Muscle of back (tissue), 11 donors: Measurements from ENCODE around the gene BAIAP3. TPM values are rescaled to one million over a fixed set of nuclear protein-coding genes. Genes with fewer than 3 reads are reported as not detected.

Experiments
- DNase-seq, 3 donors: peaks; one replicate each; pipeline versions ENCODE4 v3.0.0 to v3.0.0-alpha.2; 2013
- polyA plus RNA-seq, 10 donors: library from polyadenylated mRNA; unstranded; fragments of 120-200 nt; gene quantifications; one replicate each; pipeline ENCODE4 v1.2.1, GENCODE V29; 2013; ENCODE audit not compliant: insufficient read length in 10 of 10

BAIAP3 gene
- polyA plus RNA-seq, 10 donors = 0.40 to 1.2 (median 0.81) TPM

DNA sequence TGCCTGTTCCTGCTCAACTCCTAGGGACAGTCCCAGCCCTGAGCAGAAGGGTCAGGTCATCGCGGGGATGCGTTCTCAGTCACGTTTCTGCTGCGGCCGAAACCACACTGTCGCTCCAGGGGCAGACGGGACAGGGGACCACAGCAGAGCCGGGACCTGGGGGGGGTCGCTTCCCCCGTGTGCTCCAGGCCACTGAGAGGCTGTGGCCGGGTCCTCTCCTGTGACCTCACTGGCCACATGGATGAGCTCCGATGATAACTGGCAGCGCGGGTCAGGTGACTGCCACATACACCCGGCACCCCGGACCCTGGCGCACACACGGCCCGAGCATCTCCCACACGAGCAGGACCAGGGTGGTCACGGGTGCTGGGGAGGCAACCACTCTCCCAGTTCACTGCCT lies 31.1 kb downstream of the BAIAP3 start:
- DNase-seq = no peak

DNA sequence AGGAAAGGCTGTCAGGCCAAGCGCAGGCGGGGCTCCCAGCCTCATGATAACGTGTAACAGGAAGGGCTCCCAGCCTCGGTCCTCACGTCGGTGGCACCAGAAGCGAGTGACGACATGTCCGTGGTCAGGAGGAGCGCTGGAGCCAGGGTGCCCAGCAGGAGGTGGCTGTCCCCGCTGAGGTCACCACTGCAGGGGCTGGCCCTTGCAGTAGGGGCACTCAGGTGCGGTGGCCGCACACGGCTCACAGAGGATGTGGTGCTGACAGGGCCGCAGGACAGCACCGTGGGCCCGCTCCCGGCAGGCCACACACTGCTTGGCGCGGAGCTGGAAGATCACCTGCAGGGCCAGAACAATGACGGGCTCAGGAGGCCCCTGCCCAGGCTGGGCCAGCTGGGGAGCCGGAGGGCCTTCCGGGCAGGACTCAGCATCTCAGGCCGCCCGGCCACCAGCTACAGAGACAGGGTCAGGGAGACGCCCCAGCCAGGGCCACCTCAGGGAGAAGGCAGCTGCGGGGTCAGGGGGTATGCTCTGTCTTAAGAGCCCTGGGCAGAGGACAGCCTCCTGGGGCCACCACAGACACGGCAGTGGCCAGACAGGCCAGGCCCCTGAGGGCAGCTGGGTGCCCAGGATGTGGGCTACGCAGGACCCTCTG lies 32.7 kb downstream of the BAIAP3 start:
- no peak for DNase-seq

DNA sequence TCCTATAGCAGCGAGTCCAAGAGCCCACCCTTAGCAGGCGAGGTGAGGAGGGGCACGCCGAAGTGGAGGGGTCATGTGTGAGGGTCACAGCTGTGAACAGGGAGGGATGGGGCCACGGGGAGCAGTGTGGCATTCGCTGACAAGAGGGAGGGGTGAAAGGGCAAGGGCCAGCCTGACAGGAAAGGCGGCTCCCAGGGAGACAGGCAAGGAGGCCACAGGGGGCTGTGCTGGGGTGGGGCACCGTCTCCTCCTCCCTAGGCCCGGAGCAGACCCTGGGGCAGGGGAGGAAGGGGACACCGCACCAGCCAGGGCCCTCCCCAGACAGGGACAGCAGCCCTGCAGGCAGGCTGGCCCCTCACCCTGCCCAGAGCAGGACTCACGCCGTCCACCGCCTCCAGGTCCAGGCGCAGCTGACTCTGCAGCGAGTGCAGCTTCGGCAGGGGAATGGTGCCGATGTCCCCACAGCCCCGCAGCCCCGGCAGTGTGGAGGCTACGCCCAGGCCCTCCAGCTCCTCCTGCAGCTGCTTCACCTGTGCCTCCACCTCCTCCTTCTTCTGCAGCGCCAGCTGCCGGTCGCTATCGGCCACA lies 33.4 kb downstream of the BAIAP3 start:
- no peak for DNase-seq

DNA sequence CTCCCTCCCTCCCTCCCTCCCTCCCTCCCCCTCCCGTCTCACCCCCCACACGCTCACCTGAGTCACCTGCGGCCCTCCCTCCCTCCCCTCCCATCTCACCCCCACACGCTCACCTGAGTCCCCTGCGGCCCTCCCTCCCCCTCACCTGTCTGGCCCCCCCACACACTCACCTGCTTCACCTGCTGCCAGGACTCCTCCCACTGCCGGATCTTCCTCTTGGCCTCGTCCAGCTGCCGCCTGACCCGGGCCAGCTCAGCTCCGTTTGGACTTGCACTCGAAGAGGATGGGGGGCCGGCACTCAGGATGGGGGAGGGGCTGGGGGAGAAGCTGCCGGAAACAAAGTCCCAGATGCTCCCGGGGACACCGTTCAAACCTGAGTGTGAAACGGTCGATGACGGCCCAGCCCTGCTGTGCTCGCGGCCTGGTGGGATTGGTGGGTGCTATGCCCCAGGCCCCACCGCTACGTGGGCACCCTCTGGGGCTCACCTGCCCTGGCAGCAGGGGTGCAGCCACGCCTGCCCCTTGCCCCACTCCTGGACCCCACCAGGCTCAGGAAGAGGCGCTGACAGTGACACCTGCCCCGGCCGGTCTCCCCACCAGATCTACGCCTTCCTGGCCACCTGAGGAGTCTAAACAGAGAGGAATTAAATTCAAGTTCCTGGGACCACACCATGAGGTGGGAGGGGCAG lies 34.2 kb downstream of the BAIAP3 start:
- DNase-seq = no peak

DNA sequence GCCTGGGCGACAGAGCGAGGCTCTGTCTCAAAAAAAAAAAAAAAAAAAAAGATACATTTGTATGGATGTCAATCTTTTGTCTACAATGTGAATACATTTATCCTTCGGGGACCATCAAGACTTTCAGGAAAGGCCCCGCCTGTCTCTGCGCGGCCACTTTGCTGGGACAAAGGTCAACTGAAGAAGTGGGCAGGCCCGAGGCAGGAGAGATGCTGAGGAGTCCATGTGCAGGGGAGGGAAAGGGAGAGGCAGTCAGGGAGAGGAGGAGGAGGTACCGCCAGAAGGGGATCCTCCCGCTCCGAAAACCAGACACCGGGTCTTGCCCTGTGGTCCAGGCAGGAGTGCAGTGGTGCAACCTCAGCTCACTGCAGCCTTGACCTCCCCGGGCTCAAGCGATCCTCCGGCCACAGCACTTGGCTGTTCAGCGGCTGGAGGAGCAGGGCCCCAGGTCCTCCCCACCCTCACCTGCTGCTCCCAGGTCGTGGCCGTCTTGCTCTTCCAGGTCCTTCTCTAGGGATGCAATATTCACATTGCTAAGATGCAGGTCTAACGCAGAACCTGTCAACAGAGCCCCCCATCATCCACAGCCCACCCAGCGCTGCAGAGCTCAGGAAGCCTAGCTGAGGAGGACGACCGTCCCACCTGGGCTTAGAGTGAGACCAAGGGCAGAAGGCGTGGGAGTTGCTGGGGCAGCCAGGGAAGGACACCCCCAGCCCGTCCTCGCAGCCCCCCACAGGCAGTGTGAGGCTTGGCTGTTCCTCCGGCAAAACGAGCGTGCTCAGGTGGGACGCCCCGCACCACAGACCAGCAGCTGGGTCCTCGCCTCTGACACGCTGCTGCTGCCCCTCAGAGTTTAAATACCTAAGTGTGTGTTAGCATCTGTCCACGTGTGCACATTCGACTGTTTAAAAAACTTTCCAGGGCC lies 37.9 kb downstream of the BAIAP3 start:
- DNase-seq = no peak

DNA sequence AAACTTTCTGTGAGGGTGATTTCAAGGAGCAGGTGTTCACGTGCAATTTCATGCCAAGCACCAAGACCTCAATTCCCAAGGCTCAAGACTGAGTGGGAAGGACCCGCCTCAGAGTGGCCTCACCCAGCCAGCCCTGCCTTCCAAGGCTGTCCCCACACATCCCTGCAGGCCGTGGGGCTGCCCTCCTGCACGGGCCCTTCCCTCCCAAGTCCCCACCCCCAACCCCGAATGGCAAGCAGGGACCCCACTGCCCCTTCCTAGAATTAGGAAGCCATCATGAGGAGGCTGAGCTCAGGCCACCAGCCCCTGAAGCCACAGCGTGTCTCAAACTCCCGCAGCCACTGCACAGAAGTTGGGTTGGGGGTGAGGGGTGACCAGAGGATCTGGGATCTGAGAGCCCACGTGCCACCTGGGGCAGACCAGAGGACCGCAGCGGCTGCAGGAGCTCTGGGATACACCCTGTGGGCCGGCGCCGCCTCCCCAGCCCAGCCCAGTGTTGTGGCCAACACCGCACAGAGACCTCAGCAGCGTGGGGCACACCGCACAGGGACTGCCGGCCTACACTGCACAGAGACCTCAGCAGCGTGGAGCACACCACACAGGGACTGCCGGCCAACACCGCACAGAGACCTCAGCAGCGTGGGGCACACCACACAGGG lies 39.0 kb downstream of the BAIAP3 start:
- no peak for DNase-seq

DNA sequence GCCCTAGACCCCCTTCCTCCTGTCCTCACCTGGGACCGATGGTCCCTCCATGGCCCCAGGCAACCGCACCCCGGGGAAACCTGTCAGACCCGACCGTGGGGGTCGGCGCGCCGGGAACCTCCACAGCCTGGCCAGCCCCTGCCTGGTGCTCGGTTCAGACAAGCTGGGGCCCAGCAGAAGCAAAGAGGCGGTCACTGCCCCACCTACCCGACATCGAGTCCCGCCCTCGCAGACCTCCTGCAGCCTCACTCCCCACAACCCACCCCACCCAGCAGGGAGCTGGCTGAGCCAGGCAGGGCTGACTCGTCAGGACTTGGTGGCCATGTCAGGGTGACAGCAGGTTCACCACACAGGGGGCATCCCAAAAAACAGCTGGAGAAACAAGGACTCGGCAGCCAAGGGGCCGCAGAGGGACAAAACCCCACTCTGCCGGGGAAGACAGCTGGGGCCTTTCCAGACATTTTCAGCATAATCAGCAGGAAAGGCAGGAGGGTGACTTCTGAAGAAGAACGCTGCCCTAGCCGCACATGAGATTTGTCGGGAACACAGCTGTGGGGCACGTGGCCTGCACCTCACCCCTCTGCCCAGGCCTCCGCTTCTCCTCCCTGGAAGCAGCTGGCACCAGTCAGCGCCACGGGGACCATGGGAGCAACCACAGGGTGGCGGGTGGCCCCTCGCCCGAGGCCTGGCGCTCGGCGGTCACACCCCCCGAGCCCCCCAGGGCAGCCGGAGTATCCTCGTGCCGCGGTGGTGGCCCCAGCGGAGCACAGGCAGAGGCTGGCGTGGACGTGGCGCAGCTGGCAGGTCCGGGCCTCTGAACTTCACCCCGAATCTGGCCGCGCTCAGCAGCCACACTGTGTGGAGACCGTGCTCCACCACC lies 41.2 kb downstream of the BAIAP3 start:
- DNase-seq = no peak

- DNase-seq = no peak
These were observed 41.8 kb downstream of the BAIAP3 start for GRCh38 chr16:1375298-1375640.

DNA sequence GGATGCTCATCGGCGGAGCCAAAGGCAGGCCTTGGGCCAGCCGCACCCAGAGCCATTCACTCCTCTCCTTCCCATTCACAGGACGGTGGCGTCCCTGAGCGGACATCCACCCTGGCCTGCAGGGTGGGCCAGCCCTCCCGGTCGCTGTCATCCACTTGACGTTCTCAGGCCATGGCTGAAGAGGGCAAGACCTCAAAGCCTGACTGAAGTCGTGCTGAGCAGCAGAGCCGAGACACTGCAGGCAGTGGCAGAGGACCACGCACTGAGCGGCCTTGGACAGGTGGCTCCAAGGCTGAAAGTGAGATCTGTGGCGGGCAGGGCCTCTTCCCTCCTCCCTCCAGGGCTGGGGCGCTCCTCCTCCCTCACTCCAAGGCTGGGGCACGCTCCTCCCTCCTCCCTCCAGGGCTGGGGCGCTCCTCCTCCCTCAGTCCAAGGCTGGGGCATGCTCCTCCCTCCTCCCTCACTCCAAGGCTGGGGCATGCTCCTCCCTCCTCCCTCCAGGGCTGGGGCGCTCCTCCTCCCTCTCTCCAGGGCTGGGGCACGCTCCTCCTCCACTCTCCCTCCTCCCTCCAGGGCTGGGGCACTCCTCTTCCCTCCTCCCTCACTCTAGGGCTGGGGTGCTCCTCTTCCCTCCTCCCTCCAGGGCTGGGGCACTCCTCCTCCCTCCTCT lies 42.4 kb downstream of the BAIAP3 start:
- no peak for DNase-seq

DNA sequence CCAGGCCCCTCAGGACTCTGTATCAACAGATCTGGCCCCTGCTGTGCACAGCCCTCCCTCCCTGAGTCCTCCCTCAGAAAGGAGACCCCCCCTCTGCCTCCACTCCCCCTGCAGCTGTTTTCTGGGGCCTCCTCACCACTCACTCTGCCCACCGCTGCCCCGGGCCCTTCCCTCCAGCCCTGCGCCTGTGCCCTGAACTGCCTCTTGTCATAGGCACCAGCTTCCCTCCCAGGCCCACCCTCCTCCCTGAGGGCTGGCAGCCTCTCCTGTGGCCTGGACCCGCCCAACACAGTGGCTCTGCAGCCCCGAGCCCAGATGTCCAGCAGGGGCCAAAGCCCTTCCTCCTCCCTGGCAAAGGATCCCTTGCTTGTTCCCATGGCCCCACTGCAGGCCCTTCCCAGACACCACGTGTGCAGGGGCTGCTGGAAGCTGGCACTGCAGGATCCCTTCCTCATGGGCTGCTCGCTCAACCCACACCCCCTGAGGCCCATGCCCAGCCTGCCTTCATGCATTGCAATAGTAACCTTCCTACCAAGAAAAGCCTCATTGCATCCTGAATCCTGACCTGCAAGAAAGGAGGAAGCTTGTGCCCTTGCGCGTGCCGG lies 44.1 kb downstream of the BAIAP3 start:
- DNase-seq = no peak

DNA sequence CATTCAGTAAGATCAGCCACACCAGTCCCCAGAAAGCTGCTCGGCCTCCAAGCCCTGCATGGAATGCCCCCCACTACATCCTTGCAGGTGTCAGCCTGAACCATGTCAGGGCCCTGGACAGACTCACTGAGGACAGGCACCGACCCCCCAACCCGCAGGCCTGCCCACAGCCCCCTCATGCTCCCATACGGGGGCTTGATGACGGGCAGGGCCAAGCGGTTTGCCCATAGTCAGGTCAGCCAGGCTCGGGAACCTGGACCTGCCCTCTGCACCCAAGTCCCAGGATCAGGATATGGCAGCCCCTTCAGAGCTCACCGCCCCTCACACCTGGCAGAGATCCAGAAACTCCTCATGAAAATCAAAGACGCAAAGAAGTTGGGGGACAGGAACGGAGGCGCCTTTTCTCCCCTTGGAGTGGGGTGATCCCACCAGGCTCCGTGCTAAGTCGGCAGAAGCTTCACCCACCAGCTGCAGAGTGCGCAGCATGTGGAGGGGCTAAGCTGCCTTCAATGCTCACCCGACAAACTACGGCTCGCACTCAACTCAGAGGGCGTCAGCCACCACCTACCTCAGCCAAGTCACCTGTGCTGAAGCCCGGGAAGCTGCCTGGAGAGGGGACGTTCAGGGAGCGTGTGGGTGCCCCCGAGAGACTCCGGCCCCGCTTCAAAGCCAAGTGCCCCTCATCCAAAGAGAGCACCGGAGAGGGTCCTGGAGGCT lies 44.8 kb downstream of the BAIAP3 start:
- DNase-seq = no peak

DNA sequence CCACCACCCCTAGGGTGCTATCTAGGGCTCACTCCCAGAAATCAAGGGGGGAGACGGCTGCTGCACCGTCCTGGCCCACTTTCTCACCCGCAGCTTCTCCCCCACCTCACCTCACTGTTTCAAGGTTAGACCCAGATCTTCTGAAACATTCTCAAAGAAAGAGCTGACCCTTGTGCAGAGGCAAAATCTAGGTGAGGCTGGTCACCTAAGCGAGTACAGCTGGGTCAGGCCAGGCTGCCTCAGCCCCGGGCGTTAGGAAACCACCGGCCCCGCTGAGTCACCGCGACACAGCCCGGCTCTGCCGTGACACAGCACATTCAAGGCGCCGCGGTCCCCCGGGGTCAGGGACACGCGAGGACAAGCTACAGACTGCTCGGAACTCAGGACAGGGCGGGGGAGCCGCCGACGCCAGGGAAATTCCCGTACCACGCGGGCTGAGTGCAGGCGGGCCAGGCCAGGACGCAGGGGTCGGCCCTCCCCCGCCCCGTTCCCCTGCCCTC lies 45.4 kb downstream of the BAIAP3 start:
- DNase-seq = peak; percentile 33 to 63 (median 38)

DNA sequence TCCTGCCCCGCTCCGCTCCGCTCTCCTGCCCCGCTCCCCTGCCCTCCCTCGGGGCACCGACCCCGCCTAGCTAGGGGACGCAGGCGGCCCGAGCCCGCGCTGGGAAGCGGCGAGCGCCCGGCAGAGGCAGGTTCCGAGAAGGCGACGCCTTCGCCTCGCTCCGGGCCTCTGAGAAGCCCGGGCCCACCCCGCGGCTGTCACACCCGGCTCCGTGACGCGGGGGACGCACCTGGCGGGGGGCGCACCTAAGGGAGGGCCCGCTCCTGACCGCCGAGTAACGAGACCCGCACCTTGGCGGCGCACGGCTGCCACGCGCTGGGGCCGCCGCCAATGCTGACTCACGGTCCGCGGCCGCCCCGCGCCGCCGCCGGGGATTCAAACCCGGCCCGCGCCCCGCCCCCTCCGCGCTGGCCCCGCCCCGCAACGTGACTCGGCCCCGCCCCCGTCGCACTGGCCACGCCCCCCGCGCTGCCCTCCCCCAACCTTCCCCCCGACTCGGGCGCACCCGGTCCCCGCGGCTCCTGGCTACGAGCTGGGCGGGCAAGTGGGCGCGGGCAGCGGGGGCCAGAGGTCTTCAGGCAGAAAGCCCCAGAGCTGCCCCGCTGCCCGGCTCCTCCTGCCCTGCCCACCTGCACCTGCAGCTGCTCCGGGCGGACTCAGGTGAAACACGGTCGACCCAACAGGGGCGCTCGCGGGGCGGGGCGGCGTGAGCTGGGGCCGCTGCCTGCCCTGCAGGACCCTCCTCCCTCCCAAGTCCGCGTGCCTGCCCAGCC lies 46.0 kb downstream of the BAIAP3 start:
- DNase-seq = peak; percentile 29 to 73 (median 32)

DNA sequence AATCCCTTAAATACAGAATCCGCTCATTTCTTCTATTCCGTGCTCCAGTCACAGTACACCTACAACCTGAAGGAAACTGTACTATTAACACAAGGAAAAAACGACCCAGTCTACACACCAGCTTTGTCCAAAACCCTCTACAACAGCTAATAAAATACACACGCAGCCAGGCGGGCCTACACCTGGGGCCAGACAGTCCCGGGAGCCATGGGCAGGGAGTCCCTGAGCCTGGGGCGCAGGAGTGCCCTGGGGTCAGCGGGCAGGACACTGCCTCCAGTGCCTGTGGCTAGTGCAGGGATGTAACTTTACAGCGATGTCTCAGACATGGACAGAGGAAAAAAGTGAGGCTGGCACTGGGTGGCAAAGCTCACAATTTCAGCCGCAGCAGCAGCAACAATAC lies 46.8 kb downstream of the BAIAP3 start:
- DNase-seq = no peak

DNA sequence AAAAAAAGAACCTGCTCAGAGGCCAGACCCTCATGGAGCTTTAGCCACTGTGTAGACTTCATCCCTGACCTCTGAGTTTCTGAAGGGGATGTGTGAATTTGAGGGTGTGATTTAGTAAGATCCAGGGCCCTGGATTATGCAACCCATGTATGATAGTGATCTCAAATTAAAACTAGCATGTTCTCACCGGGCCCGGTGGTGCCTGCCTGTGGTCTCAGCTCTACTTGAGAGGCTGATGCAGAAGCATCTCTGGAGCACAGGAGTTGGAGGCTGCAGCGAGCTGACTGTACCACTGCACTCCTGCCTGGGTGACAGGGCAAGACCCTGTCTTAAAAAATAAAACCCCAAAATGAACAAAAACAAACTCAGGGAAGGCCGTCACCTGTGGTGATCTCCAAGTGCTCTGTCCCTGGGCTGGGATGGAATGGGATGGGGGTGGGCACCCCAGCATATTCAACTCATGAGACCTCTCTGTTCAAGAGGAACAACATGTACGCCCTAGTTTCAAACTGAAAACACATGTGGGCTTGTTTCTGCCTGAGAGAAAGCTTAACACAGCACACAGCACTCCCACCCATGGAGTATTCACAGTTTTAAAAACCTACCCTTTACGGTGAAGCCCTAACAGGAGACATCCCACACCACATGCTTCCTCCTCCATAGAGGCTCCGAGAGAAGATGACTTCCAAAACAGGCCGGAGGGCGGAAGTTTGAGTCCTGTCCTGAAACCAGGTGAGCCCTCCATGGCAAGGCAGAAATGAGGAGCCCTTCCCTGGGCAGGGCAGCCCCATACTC lies 48.4 kb downstream of the BAIAP3 start:
- no peak for DNase-seq

DNA sequence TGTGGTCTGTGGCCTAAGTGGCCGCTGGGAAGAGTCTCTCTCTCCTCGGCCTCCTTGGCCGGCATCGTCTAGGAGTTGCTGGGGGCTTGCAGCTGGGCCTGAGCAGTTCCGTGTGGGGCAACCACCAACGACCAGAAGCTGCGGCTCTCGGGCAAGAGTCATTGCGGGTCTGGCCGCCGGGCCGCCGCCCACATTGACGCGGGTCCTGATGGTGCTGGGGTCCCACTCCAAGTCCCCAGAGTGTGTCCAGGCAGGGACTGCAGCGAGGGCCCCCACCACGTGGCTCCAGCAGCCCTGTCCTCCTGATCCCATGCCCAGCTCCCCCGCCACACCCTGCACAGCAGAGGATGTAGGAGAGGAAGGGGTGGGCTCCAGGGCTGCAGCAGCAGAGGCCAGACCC lies 50.1 kb downstream of the BAIAP3 start:
- DNase-seq = no peak

- no peak for DNase-seq
These were observed 51.8 kb downstream of the BAIAP3 start for GRCh38 chr16:1385232-1385631.
